GM18511 (cell line): ENCODE data around the gene SPACA6.

Experiments
- ATAC-seq: cut with Tn5 transposase; IDR thresholded peaks from one replicate; pipeline ENCODE4 v1.9.1; 2021; ENCODE audit warnings: mild to moderate bottlenecking, moderate library complexity; ENCODE audit not compliant: unreplicated experiment

Gene SPACA6

GRCh38 chr19:51688671-51689571 is 4.2 kb upstream of the SPACA6 start:
- no peak for ATAC-seq

- no peak for ATAC-seq
Measured at GRCh38 chr19:51689751-51690453, 3.2 kb upstream of the SPACA6 start.

- no peak for ATAC-seq
Measured at GRCh38 chr19:51690454-51691073, 2.6 kb upstream of the SPACA6 start.

- no peak for ATAC-seq
Measured at GRCh38 chr19:51691074-51691583, 2.0 kb upstream of the SPACA6 start.

- ATAC-seq: no peak
Measured at GRCh38 chr19:51691584-51692428, 1.3 kb upstream of the SPACA6 start.

GRCh38 chr19:51692468-51692867 is 662 bp upstream of the SPACA6 start:
- ATAC-seq: no peak

- no peak for ATAC-seq
Measured at GRCh38 chr19:51693819-51694218, 689 bp downstream of the SPACA6 start.

GRCh38 chr19:51694318-51695085 is 1.4 kb downstream of the SPACA6 start:
- no peak for ATAC-seq

GRCh38 chr19:51695088-51695487 is 2.0 kb downstream of the SPACA6 start:
- no peak for ATAC-seq

GRCh38 chr19:51695702-51696315 is 2.7 kb downstream of the SPACA6 start:
- ATAC-seq: no peak

- no peak for ATAC-seq
Measured at GRCh38 chr19:51696606-51697005, 3.5 kb downstream of the SPACA6 start.

- no peak for ATAC-seq
Measured at GRCh38 chr19:51697169-51697776, 4.1 kb downstream of the SPACA6 start.

GRCh38 chr19:51698296-51698695 is 5.2 kb downstream of the SPACA6 start:
- ATAC-seq: no peak

GRCh38 chr19:51699170-51699569 is 6.0 kb downstream of the SPACA6 start:
- no peak for ATAC-seq

GRCh38 chr19:51701468-51702100 is 8.5 kb downstream of the SPACA6 start:
- ATAC-seq: no peak

GRCh38 chr19:51702103-51702824 is 9.1 kb downstream of the SPACA6 start:
- ATAC-seq: no peak

- no peak for ATAC-seq
Measured at GRCh38 chr19:51702825-51703574, 9.9 kb downstream of the SPACA6 start.
